Liver (tissue), 9 donors: ENCODE results near the gene MFSD6. TPM values are rescaled to one million over a fixed set of nuclear protein-coding genes. Genes with fewer than 3 reads are reported as not detected.

Source experiments
- DNase-seq: peaks from one replicate; pipeline ENCODE4 v3.0.0-alpha.2; 2017; ENCODE audit warnings: low spot score
- H3K27ac ChIP-seq, 2 donors: one replicate each; pipeline ENCODE4 v1.7.0; 2013; ENCODE audit warnings: inconsistent platforms in 2 of 2, low read length in 2 of 2, control low read depth in 1 of 2, low read depth in 1 of 2, mild to moderate bottlenecking in 1 of 2
- H3K27me3 ChIP-seq, 4 donors: one replicate each; pipeline versions ENCODE4 v1.6.1 to v1.7.0; 2013; ENCODE audit warnings: low read length in 3 of 4, inconsistent platforms in 1 of 4, mild to moderate bottlenecking in 1 of 4, moderate library complexity in 1 of 4; ENCODE audit not compliant: control insufficient read depth in 4 of 4, insufficient read depth in 4 of 4
- H3K36me3 ChIP-seq, 4 donors: one replicate each; pipeline versions ENCODE4 v1.6.1 to v1.7.0; 2013; ENCODE audit warnings: low read length in 3 of 4, mild to moderate bottlenecking in 3 of 4, low read depth in 1 of 4, moderate library complexity in 1 of 4; ENCODE audit not compliant: control insufficient read depth in 4 of 4, insufficient read depth in 3 of 4
- H3K4me1 ChIP-seq, 4 donors: one replicate each; pipeline versions ENCODE4 v1.6.1 to v1.7.0; 2013; ENCODE audit warnings: low read length in 3 of 4, mild to moderate bottlenecking in 3 of 4, moderate library complexity in 1 of 4; ENCODE audit not compliant: control insufficient read depth in 4 of 4, insufficient read depth in 4 of 4
- H3K4me3 ChIP-seq, 3 donors: one replicate each; pipeline versions ENCODE4 v1.6.1 to v1.7.0; 2013; ENCODE audit warnings: low read length in 3 of 3, control low read depth in 1 of 3, low read depth in 1 of 3, mild to moderate bottlenecking in 1 of 3
- H3K9ac ChIP-seq, 2 donors: one replicate each; pipeline ENCODE4 v1.7.0; 2013; ENCODE audit warnings: low read length in 2 of 2, mild to moderate bottlenecking in 2 of 2, moderate library complexity in 2 of 2, control low read depth in 1 of 2, low read depth in 1 of 2
- H3K9me3 ChIP-seq, 4 donors: one replicate each; pipeline versions ENCODE4 v1.6.1 to v1.7.0; 2013; ENCODE audit warnings: low read length in 3 of 4; ENCODE audit not compliant: control insufficient read depth in 4 of 4
- ATF3 ChIP-seq: IDR thresholded peaks from 2 replicates; pipeline ENCODE4 v1.6.1; 2016; ENCODE audit warnings: antibody characterized with exemption
- EGR1 ChIP-seq, 2 donors: IDR thresholded peaks; 2 replicates each; pipeline ENCODE4 v1.6.1; 2016 to 2018; ENCODE audit warnings: antibody characterized with exemption in 2 of 2, low read depth in 2 of 2
- FOXA1 ChIP-seq: IDR thresholded peaks from 2 replicates; pipeline ENCODE4 v1.6.1; 2016; ENCODE audit warnings: antibody characterized with exemption
- FOXA2 ChIP-seq: IDR thresholded peaks from 2 replicates; pipeline ENCODE4 v1.6.1; 2016; ENCODE audit warnings: antibody characterized with exemption
- GABPA ChIP-seq, 2 donors: IDR thresholded peaks in 1 of 2; conservative IDR thresholded peaks in 1 of 2; 2 replicates each; pipeline ENCODE4 v1.6.1; 2016; ENCODE audit warnings: antibody characterized with exemption in 2 of 2, mild to moderate bottlenecking in 1 of 2, moderate library complexity in 1 of 2
- HNF4A ChIP-seq, 2 donors: conservative IDR thresholded peaks; 2 replicates each; pipeline ENCODE4 v1.6.1; 2016; ENCODE audit warnings: antibody characterized with exemption in 2 of 2, mild to moderate bottlenecking in 2 of 2
- HNF4G ChIP-seq: IDR thresholded peaks from 2 replicates; pipeline ENCODE4 v1.6.1; 2016; ENCODE audit warnings: antibody characterized with exemption
- JUND ChIP-seq, 2 donors: IDR thresholded peaks; 2 replicates each; pipeline ENCODE4 v1.6.1; 2016; ENCODE audit warnings: antibody characterized with exemption in 2 of 2
- MAX ChIP-seq: IDR thresholded peaks from 2 replicates; pipeline ENCODE4 v1.6.1; 2016; ENCODE audit warnings: antibody characterized with exemption
- NR2F2 ChIP-seq: IDR thresholded peaks from 2 replicates; pipeline ENCODE4 v1.6.1; 2016; ENCODE audit warnings: antibody characterized with exemption
- RAD21 ChIP-seq, 2 donors: IDR thresholded peaks; 2 replicates each; pipeline ENCODE4 v1.6.1; 2016; ENCODE audit warnings: antibody characterized with exemption in 2 of 2, mild to moderate bottlenecking in 2 of 2
- REST ChIP-seq: IDR thresholded peaks from 2 replicates; pipeline ENCODE4 v1.6.1; 2016; ENCODE audit warnings: antibody characterized with exemption, mild to moderate bottlenecking
- SP1 ChIP-seq: IDR thresholded peaks from 2 replicates; pipeline ENCODE4 v1.6.1; 2018; ENCODE audit warnings: antibody characterized with exemption, mild to moderate bottlenecking
- TAF1 ChIP-seq: conservative IDR thresholded peaks from 2 replicates; pipeline ENCODE4 v1.6.1; 2016; ENCODE audit warnings: antibody characterized with exemption, mild to moderate bottlenecking
- YY1 ChIP-seq: IDR thresholded peaks from 2 replicates; pipeline ENCODE4 v1.6.1; 2016; ENCODE audit warnings: antibody characterized with exemption, mild to moderate bottlenecking
- ZBTB33 ChIP-seq: IDR thresholded peaks from 2 replicates; pipeline ENCODE4 v1.6.1; 2016; ENCODE audit warnings: antibody characterized with exemption
- WGBS: extraction: QIAGEN DNeasy Blood & Tissue Kit; methylation state at CpG from one replicate; pipeline ENCODE4 v1.1.7; 2013; 5-methylcytosine and 5-hydroxymethylcytosine counted together
- polyA plus RNA-seq, 2 donors: library from polyadenylated mRNA; stranded (reverse) in 1 of 2; unstranded in 1 of 2; fragments of 200-250 nt in 1 of 2; fragments of >200 nt in 1 of 2; fragmentation: Nextera tagmentation in 1 of 2; extraction: Ambion mirVana in 1 of 2; gene quantifications; one replicate each; pipeline versions ENCODE4 v1.2.1 to v1.2.3, GENCODE V29; 2013 to 2015
- total RNA-seq, 2 donors: library from RNA; depleted of rRNA; stranded (reverse); fragments of >200 nt; gene quantifications; one replicate each; pipeline ENCODE4 v1.2.3, GENCODE V29; 2014
- TF ChIP-seq, protein P1 (sequence below): fragments of 150-350 bp; IDR thresholded peaks from 2 replicates; pipeline ENCODE4 v1.5.1; 2017; ENCODE audit warnings: improper control_type of control experiment, low read depth, low read length; ENCODE audit not compliant: missing input control
- donor health status: healthy.
- donor health status: healthy.
- donor health status: healthy.
- donor health status: healthy.
- donor health status: healthy.

Gene MFSD6
- total and polyA plus RNA-seq, 4 donors: 0.83 to 9.5 (median 2.4) TPM

- Histone ChIP-seq H3K9me3 (no peaks in the 10 kb centered on the region), H3K27ac (no peak overlapping the region), H3K27me3 (no peaks in the 10 kb centered on the region), H3K4me1 (peaks cover 0 to 3% (median 0%) of the 10 kb centered on the region in 4 donors), H3K36me3 (no peaks in the 10 kb centered on the region), H3K4me3 (no peak overlapping the region), H3K9ac (no peak overlapping the region)
- 85% methylated on average over 3 of the region's 3 CpGs for WGBS
- DNase-seq: no peak
- TF ChIP-seq RAD21 (IDR thresholded peaks at IDR 0.05) (no peak), YY1 (no peak)
Observed at GRCh38 chr2:190478572-190479195, 70.5 kb downstream of the MFSD6 start.

GRCh38 chr2:190481339-190481738 is 73.2 kb downstream of the MFSD6 start:
- Histone ChIP-seq H3K36me3 (no peaks in the 10 kb centered on the region), H3K27ac (no peak overlapping the region), H3K9me3 (no peaks in the 10 kb centered on the region), H3K9ac (no peak overlapping the region), H3K27me3 (no peaks in the 10 kb centered on the region), H3K4me1 (peaks cover 0 to 3% (median 0%) of the 10 kb centered on the region in 4 donors), H3K4me3 (no peak overlapping the region)
- 66% methylated on average over 2 of the region's 2 CpGs for WGBS
- no peak for DNase-seq
- TF ChIP-seq HNF4A (conservative IDR thresholded peaks at IDR 0.05) (no peak), JUND (IDR thresholded peaks at IDR 0.05) (no peak), ATF3 (no peak), REST (no peak), MAX (no peak), FOXA2 (no peak), YY1 (no peak), RAD21 (IDR thresholded peaks at IDR 0.05) (no peak), GABPA (IDR thresholded peaks at IDR 0.05 in 1 of 2, conservative IDR thresholded peaks at IDR 0.05 in 1 of 2) (no peak), HNF4G (no peak), SP1 (no peak), NR2F2 (no peak), TAF1 (no peak), ZBTB33 (no peak), FOXA1 (no peak), EGR1 (IDR thresholded peaks at IDR 0.05; ENCODE audit: low read depth in 2 of 2) (no peak)
- TF ChIP-seq, protein P1, sequence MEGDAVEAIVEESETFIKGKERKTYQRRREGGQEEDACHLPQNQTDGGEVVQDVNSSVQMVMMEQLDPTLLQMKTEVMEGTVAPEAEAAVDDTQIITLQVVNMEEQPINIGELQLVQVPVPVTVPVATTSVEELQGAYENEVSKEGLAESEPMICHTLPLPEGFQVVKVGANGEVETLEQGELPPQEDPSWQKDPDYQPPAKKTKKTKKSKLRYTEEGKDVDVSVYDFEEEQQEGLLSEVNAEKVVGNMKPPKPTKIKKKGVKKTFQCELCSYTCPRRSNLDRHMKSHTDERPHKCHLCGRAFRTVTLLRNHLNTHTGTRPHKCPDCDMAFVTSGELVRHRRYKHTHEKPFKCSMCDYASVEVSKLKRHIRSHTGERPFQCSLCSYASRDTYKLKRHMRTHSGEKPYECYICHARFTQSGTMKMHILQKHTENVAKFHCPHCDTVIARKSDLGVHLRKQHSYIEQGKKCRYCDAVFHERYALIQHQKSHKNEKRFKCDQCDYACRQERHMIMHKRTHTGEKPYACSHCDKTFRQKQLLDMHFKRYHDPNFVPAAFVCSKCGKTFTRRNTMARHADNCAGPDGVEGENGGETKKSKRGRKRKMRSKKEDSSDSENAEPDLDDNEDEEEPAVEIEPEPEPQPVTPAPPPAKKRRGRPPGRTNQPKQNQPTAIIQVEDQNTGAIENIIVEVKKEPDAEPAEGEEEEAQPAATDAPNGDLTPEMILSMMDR: no peak
